Hematopoietic multipotent progenitor cell treated with erythropoietin and hydrocortisone succinate and interleukin-3 and kit ligand, for 17 days (in vitro differentiated cells): ENCODE measurements around the gene THSD1.
"Not testable (repeated sequence)": the region's sequence is repeated elsewhere in the genome, so short reads cannot be mapped to it uniquely, and the experiment has no call there.

Experiments used
- DNase-seq: peaks from one replicate; pipeline ENCODE4 v3.0.0-alpha.2; 2015; ENCODE audit warnings: low spot score

The THSD1 gene

GRCh38 chr13:52411629-52412028, 5.7 kb upstream of the THSD1 start:
- no peak for DNase-seq

- not testable (repeated sequence) for DNase-seq
These were observed 2.2 kb upstream of the THSD1 start for GRCh38 chr13:52408071-52408658.

- not testable (repeated sequence) for DNase-seq
These were observed 1.5 kb upstream of the THSD1 start for GRCh38 chr13:52407436-52407835.

- DNase-seq, result no peak
These were observed 657 bp upstream of the THSD1 start for GRCh38 chr13:52406629-52407028.

- DNase-seq, result no peak
These were observed 604 bp downstream of the THSD1 start for GRCh38 chr13:52405369-52405766.

GRCh38 chr13:52399708-52400107, 6.3 kb downstream of the THSD1 start:
- DNase-seq, result peak; percentile 59

GRCh38 chr13:52399046-52399445, 6.9 kb downstream of the THSD1 start:
- DNase-seq, result no peak

GRCh38 chr13:52395704-52396103, 10.3 kb downstream of the THSD1 start:
- no peak for DNase-seq

GRCh38 chr13:52394586-52394985, 11.4 kb downstream of the THSD1 start:
- no peak for DNase-seq

- DNase-seq, result no peak
These were observed 12.2 kb downstream of the THSD1 start for GRCh38 chr13:52393572-52394357.

- no peak for DNase-seq
These were observed 18.3 kb downstream of the THSD1 start for GRCh38 chr13:52387721-52388120.

GRCh38 chr13:52385870-52386269, 20.1 kb downstream of the THSD1 start:
- no peak for DNase-seq

- DNase-seq, result no peak
These were observed 22.6 kb downstream of the THSD1 start for GRCh38 chr13:52383366-52383765.

- no peak for DNase-seq
These were observed 27.7 kb downstream of the THSD1 start for GRCh38 chr13:52378312-52378711.

GRCh38 chr13:52377898-52378297, 28.1 kb downstream of the THSD1 start:
- no peak for DNase-seq

- DNase-seq, result no peak
These were observed 31.0 kb downstream of the THSD1 start for GRCh38 chr13:52374873-52375411.

GRCh38 chr13:52374389-52374788, 31.6 kb downstream of the THSD1 start:
- no peak for DNase-seq

GRCh38 chr13:52373277-52373676, 32.7 kb downstream of the THSD1 start:
- DNase-seq, result not testable (repeated sequence)

GRCh38 chr13:52371736-52372247, 34.2 kb downstream of the THSD1 start:
- no peak for DNase-seq

GRCh38 chr13:52366291-52366690, 39.7 kb downstream of the THSD1 start:
- no peak for DNase-seq

GRCh38 chr13:52362169-52362887, 43.6 kb downstream of the THSD1 start:
- DNase-seq, result not testable (repeated sequence)

- no peak for DNase-seq
These were observed 44.7 kb downstream of the THSD1 start for GRCh38 chr13:52361225-52361624.

GRCh38 chr13:52359534-52359933, 46.4 kb downstream of the THSD1 start:
- no peak for DNase-seq
